Stimulated activated CD4-positive, alpha-beta T cell treated with anti-CD3 and anti-CD28 coated beads, Interleukin-4, amount 100 ng/mL, for 1 hour (primary cell): ENCODE results near the gene TRPC4.

Experiments used
- DNase-seq: peaks from one replicate; pipeline ENCODE4 v3.0.0-alpha.2; 2020

Gene TRPC4

GRCh38 chr13:37869756-37870488 lies at the start of gene TRPC4:
Gene TRPC4 (minus strand): TSS chr13:37869772. CDS start chr13:37783333, 86,439 bp downstream.
- DNase-seq: peak; percentile 2

DNA sequence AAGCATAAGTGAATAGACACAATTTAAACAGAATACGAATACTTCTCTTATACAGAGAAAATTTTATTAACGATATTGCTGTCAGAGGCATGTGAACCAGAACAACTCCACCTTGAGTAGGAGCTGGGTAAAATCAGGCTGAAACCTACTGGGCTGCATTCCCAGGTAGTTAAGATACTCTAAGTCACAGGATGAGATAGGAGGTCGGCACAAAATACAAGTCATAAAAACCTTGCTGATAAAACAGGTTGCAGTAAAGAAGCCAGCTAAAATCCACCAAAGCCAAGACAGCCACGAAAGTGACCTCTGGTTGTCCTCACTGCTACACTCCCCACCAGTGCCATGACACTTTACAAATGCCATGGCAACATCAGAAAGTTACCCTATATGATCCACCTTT lies 49.2 kb upstream of the TRPC4 start:
- no peak for DNase-seq

DNA sequence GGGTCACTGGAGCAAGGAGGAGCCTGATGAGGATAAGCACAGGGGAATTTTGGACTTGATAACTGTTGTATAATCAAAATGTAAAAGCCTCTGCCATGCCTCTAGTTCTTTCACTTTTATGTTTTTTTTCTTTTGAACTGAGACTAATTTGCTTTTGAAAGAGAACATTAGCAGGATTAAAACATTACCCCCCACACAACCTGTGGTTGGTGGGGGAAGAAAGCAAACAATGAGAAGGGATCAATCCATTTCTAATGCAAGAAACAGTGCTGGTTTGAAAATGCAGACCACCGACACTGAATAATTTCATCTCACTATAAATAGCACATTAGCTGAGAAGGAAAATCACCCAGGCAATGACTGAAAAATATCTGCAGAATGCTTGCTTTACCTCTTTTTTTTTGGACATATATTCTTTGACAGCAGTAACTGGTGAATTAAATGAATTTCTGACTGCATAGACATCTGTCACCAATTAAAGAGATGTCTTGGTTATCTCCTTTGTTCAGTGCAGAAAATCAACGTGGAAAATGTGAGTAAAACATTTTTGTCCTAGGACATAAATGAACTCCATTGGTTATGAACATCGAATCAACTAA lies 48.6 kb upstream of the TRPC4 start:
- DNase-seq: no peak

DNA sequence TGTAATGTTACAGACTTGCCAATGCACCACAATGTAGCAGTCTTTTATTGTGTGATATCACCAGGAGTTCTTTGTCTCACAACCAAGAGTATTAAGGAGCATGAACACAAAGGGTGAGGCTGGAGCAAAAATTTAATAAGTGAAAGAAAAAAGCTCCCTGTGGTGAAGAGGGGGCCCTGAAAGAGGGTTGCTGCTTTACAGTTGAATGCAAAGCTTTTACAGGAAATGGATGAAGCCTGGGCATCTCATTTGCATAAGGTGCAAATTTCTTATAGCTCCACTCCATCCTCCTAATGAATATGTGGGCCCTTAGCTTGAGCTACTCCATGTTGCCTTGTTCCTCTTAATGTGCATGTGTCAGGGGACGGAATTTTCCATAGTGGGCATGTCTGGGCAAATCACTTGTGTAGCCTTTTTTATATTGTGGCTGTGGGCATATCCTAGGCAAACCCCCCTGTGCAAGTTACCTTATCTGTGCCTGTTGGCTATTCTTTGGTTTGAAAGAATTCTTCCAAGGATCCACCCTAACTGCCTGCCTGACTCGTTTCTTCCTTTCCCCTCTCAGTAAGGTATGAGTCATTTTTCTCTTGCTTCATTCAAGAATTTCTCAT lies 45.3 kb upstream of the TRPC4 start:
- no peak for DNase-seq

DNA sequence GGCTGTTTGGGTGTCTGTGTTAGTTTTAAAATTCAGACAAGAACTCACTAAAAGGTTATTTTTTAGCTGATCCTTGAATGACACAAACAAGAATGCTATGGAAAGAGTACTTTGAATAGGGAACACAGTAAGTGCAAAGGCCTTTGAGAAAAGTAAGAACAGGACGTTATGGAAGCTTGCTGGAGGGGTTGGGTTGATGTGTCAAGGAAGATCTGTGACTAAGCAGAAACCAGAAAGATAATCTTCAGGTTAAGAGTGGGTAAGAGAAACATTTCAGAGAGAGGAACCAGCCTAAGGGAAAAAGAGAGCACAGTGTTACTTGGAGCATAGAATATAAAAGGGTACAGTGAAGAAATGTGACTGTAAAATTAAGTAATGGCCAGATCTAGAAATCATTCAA lies 41.2 kb upstream of the TRPC4 start:
- no peak for DNase-seq

DNA sequence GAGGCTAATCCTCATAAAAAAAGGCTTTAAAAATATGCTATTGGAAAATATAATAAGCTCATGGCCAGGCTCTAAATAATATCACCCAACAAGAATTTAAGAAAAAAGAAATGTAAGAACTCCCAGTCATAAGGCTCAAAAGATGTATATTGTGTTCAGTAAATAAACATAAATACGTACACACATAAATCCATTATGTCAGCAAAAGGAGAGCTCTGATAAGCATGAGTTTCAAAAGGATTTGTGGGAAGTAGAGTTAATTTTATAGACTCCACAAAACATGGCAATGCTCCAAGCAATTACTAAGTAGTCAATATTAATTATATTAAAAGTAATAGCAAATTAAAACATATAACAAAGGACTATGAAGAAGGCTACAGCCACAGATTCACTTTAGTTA lies 37.3 kb upstream of the TRPC4 start:
- DNase-seq: no peak

DNA sequence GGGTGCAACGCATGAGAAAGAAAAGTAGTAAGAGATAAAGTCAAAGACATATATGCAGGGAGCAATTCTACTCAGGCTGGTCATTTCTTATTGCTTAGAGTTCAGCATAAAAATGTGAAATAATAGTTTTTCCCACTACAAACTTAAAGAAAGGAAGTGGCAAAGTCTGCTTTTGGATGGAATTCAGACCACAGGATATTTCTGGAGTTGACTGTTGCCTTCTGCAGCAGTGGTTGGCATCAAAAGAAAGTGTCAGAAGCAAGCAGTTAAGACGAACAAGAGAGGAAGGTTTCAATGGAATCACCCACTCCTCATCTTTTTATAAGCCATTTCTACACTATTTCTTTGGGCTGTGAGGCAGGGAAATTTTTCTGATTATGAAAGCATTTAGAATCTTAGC lies 36.2 kb upstream of the TRPC4 start:
- DNase-seq: no peak

DNA sequence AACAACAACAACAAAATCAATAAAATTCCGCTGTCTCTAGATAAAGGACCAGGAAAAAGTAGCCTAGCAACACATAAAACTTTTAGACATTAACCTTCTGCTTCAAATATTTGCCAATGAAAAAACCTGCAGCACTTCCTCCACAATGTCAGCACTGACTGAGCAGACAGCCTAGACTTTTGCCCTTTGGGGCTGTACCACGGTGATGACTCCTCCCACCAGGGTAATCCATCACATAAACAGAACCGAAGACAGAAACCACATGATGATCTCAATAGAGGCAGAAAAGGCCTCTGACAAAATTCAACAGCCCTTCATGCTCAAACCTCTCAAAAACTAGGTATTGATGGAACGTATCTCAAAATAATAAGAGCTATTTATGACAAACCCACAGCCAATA lies 30.2 kb upstream of the TRPC4 start:
- no peak for DNase-seq

DNA sequence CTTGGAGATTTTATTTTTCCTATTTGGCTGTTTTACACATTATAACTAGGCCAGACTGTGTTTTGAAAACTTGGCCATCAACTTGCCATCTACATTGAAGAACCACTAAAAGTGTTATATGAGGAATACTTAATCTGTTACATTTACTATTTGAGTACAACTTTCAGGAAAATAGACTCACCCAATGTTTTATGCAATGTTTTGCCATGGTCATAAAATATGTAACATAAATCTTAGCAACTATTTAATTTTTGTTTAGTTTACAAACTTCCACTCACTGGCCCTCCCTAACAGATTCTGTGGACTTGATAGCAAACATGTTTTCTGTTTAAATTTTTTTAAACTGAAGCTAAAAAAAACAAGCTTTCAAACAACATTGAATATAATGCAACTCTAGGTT lies 23.7 kb upstream of the TRPC4 start:
- no peak for DNase-seq

- no peak for DNase-seq
Measured at GRCh38 chr13:37889820-37890219, 20.2 kb upstream of the TRPC4 start.

DNA sequence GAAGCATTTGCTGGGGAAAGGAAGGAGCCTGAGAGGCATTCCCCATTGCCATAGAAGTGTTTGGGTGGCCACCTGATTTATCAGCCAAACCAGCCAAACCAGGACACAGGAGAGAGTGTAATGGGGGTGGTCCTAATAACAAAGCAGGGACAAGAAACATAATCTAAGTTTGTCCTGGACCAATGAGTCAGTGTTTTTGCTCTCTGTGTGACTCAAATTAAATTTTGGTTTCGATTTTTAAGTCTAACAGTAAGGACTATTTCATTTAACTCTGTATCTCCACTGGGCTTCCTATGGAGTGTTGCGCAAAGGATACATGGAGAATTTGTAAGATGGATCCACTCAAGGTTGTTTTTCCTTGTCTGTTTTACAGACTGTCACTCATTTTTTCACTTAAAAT lies 19.5 kb upstream of the TRPC4 start:
- no peak for DNase-seq

DNA sequence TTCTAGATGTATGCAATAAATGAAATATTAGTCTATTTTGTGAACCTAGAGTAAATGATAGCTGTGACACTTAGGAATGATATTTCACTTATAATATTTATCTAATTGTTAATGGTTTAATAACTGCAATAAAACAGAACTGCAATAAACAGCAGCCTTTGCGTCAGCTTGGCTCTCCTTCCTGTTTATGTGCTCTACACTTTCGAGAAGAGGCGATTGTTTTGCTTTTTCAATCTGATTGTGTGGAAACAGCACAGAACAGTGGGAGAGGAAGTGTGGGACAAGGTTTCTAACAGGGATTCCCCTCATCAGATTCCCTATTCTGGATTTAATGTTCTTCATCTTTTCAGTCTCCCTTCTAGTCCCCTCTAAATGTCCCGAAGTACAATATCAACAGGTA lies 17.3 kb upstream of the TRPC4 start:
- DNase-seq: no peak

DNA sequence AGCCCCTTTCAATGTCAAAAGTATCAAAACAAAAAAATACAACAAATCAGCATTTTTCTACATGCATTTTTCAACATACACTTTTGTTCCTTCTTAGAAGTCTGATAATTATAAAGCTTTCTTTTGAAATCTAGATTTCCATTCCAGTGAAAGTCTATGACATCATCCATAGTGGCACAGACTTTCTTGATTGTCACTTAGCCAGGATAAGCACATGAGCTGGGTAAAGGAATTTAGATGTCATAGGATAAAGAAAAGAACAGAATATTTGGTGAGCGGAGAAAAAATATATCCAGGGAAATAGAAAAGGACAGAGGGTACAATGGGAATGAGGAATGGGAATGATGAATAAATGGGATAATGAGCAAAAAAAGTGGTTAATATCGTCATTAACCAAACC lies 15.1 kb upstream of the TRPC4 start:
- DNase-seq: no peak

GRCh38 chr13:37884026-37884425 lies 14.5 kb upstream of the TRPC4 start:
- DNase-seq: no peak

GRCh38 chr13:37878921-37879320 lies 9.3 kb upstream of the TRPC4 start:
- no peak for DNase-seq

GRCh38 chr13:37878496-37878895 lies 8.9 kb upstream of the TRPC4 start:
- no peak for DNase-seq

GRCh38 chr13:37870895-37871550 lies 1.5 kb upstream of the TRPC4 start:
- DNase-seq: no peak

- no peak for DNase-seq
Measured at GRCh38 chr13:37870489-37870845, 895 bp upstream of the TRPC4 start.

DNA sequence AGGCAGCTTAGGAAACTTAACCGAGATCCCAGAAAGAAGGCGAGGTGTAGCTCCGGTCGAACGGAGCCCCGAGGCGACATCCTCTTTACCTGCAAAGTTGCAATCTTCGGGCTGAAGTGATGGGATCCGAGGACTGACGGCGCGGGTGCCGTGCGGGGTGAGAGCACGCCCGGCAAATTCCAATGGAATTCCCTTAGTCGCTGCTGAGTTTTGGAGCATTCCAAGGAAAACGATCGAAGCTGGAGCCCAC lies 141 bp downstream of the TRPC4 start:
- DNase-seq: no peak

- DNase-seq: no peak
Measured at GRCh38 chr13:37868691-37869505, 674 bp downstream of the TRPC4 start.

DNA sequence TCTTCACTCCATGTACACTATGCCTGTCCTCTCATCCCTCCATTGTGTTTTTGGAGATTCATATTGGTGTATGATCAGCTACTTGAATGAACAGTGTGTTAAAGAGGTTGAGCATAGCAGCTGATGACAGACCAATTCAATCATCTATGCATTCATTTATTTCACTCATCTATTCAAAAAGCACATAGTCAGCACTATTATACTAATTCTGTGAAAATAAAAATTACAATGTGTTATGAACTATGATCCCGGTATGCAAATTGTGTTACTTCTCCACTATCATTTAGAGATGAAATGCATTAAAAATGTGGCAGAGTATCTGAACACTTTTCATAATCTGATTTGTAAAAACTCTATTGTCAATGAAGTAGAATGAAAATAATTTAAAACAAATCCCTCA lies 5.9 kb downstream of the TRPC4 start:
- no peak for DNase-seq

GRCh38 chr13:37835392-37835791 lies 34.2 kb downstream of the TRPC4 start:
- DNase-seq: no peak

- no peak for DNase-seq
Measured at GRCh38 chr13:37833411-37833810, 36.2 kb downstream of the TRPC4 start.

DNA sequence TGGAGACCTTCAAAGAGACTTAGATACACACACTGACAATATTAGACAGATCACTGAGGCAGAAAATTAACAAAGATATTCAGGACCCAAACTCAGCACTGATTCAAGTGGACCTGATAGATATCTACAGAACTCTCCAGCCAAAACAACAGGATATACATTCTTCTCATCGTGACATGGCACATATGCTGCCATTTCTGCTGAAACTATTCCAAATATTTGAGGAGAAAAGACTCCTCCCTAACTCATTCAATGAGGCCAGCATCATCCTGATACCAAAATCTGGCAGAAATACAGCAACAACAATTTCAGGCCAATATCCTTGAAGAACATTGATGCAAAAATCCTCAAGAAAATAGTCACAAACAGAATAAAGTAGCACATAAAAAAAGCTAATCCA lies 53.3 kb downstream of the TRPC4 start:
- DNase-seq: no peak
